Mesodermal cell (in vitro differentiated cells): ENCODE data around the gene TOMM22.

Experiments
- H3K27ac ChIP-seq: 2 replicates; pipeline ENCODE4 v1.7.0; 2013; ENCODE audit warnings: mild to moderate bottlenecking, low read depth, low read length, moderate library complexity; ENCODE audit not compliant: severe bottlenecking
- H3K36me3 ChIP-seq: 2 replicates; pipeline ENCODE4 v1.7.1; 2013; ENCODE audit warnings: mild to moderate bottlenecking, low read length, moderate library complexity; ENCODE audit not compliant: control insufficient read depth, insufficient read depth
- H3K4me1 ChIP-seq: one replicate; pipeline ENCODE4 v1.7.1; 2013; ENCODE audit warnings: mild to moderate bottlenecking, low read length; ENCODE audit not compliant: insufficient read depth, control insufficient read depth, poor library complexity, severe bottlenecking
- H3K4me3 ChIP-seq: 2 replicates; pipeline ENCODE4 v1.7.0; 2013; ENCODE audit warnings: low read length, control low read depth, mild to moderate bottlenecking; ENCODE audit not compliant: insufficient read depth, poor library complexity, severe bottlenecking; ENCODE audit errors: extremely low read depth
- H3K9me3 ChIP-seq: 2 replicates; pipeline ENCODE4 v1.7.1; 2013; ENCODE audit warnings: mild to moderate bottlenecking, low read length, moderate library complexity; ENCODE audit not compliant: control insufficient read depth
- WGBS, 2 experiments: methylation state at CpG; one replicate each; pipeline ENCODE4 v1.1.5; 2013; ENCODE audit warnings: missing lambda C conversion rate in 2 of 2; ENCODE audit not compliant: insufficient coverage in 2 of 2; 5-methylcytosine and 5-hydroxymethylcytosine counted together

Gene TOMM22

DNA sequence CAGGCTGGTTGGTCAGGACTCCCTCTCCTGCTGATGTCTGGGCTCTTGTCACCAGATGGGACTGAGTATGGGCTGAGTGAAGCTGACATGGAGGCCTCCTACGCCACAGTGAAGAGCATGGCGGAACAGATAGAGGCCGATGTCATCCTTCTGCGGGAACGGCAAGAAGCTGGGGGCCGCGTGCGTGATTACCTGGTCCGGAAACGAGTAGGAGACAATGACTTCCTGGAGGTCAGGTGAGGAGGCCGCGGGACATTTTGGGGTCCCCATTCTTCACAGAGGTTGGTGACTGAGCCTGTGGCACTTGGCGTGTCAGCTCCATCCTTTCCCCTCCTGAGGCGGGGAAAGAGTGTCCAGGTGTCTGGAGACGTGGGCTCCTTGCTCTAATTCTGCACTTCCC is 34.1 kb downstream of the TOMM22 start:
- no peak overlapping the region for H3K27ac ChIP-seq
- peaks cover 59% of the 10 kb centered on the region for H3K36me3 ChIP-seq
- H3K4me3 ChIP-seq, result no peak overlapping the region
- peaks cover 36% of the 10 kb centered on the region for H3K4me1 ChIP-seq
- no peaks in the 10 kb centered on the region for H3K9me3 ChIP-seq
- WGBS, 2 experiments, result 95% methylated on average over 14 to 15 of the region's 15 CpGs

DNA sequence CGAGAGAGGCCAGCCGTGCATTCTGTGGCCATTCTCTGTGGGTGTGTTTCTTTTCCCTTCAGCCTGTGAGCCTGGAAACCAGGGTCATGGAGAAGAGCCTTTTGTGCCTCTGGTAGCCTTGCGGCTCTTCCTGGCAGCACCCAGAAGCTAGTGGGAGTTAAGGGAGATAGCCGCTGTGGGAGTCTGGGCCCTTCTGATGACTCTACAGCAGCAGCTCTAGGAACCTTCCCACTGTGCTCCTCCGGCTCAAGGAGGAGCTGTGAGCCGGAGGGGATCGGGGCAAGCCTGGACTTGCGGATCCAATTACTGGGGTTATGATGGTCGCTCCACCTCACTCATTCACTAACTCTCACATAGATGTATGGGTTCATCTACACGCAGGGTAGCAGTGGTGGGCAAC is 34.5 kb downstream of the TOMM22 start:
- Histone ChIP-seq H3K27ac (no peak overlapping the region), H3K9me3 (no peaks in the 10 kb centered on the region), H3K4me3 (no peak overlapping the region), H3K4me1 (peaks cover 36% of the 10 kb centered on the region), H3K36me3 (peaks cover 59% of the 10 kb centered on the region)
- 96 to 100% methylated on average over 4 to 10 of the region's 10 CpGs for WGBS, 2 experiments

DNA sequence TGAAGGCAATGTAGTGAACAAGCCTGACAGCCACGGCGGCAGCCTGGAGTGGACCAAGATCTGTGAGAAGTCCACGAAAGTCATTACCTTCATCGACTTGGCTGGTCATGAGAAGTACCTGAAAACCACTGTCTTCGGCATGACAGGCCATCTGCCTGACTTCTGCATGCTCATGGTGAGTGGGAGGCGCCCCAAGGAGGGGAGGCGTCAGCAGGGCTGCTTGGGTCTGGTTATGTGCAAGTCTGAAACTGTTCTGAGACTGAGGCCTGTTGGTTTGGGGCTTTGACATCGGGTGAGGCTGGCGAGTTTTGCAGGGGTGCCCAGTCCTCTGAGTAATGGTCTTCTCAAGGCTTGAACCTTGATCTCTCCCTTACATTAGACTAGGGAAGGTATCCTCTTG is 35.1 kb downstream of the TOMM22 start:
- Histone ChIP-seq H3K27ac (no peak overlapping the region), H3K9me3 (no peaks in the 10 kb centered on the region), H3K36me3 (peaks cover 64% of the 10 kb centered on the region), H3K4me3 (no peak overlapping the region), H3K4me1 (peaks cover 36% of the 10 kb centered on the region)
- 90 to 96% methylated on average over 7 to 8 of the region's 9 CpGs for WGBS, 2 experiments

DNA sequence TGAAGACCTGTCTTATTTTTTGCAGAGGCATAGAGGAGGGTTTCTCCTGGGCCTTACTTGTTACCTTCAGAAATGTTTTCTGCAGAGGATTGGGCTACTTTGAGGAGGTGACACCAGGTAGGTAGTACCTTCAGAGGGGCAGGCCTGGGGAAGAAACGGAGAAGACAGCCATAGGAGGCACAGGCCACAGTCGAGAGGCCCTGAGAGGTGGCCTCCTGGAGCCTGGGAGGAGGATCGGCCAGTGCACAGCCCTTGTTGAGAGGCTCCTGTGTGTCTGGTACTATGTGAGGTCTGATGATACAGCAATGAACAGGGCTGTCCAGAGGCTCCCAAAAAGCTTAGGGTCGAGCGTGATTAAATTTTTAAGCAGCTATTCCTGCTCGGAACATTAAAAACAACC is 35.5 kb downstream of the TOMM22 start:
- Histone ChIP-seq H3K9me3 (no peaks in the 10 kb centered on the region), H3K4me1 (peaks cover 36% of the 10 kb centered on the region), H3K36me3 (peaks cover 65% of the 10 kb centered on the region), H3K4me3 (no peak overlapping the region), H3K27ac (peak overlapping the region; percentile 23)
- WGBS, 2 experiments, result 96 to 98% methylated on average over 6 of the region's 6 CpGs

DNA sequence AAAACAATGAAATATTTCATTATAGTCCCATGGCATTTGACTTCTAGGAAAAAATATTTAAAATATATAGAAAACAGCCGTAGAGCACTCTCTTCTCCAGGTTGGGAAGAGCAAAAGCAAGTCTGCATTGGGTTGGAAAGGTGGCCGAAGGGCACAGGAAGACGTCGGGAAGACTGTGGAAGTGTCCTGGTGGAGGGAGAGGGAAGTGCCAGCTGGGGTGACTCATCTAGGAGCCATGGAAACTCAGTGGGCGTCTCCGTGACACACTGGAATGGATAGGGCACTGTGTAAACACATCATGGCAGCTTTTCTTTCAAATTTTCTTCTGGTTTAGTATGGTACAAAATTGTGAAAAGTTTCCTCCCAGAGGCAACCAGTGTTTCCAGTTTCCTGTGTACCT is 36.7 kb downstream of the TOMM22 start:
- H3K36me3 ChIP-seq, result peaks cover 73% of the 10 kb centered on the region
- peaks cover 28% of the 10 kb centered on the region for H3K4me1 ChIP-seq
- no peak overlapping the region for H3K4me3 ChIP-seq
- WGBS, 2 experiments, result 53 to 57% methylated on average over 5 of the region's 6 CpGs
- H3K27ac ChIP-seq, result peak overlapping the region; percentile 65
- no peaks in the 10 kb centered on the region for H3K9me3 ChIP-seq

DNA sequence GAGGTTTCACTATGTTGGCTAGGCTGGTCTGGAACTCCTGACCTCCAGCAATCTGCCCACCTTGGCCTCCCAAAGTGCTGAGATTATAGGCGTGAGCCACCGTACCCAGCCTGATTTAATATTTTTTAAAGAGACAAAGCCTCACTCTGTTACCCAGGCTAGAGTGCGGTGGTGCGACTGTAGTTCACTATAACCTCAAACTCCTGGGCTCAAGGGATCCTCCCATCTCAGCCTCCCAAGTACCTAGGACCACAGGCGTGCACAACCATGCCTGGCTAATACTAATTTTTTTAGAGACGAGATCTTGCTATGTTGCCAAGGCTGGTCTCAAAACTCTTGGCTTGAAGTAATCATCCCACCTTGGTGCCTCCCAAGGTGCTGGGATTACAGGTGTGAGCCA is 37.4 kb downstream of the TOMM22 start:
- WGBS, 2 experiments, result 95 to 98% methylated on average over 6 of the region's 6 CpGs
- Histone ChIP-seq H3K4me3 (no peak overlapping the region), H3K9me3 (no peaks in the 10 kb centered on the region), H3K27ac (no peak overlapping the region), H3K4me1 (peaks cover 27% of the 10 kb centered on the region), H3K36me3 (peaks cover 81% of the 10 kb centered on the region)

DNA sequence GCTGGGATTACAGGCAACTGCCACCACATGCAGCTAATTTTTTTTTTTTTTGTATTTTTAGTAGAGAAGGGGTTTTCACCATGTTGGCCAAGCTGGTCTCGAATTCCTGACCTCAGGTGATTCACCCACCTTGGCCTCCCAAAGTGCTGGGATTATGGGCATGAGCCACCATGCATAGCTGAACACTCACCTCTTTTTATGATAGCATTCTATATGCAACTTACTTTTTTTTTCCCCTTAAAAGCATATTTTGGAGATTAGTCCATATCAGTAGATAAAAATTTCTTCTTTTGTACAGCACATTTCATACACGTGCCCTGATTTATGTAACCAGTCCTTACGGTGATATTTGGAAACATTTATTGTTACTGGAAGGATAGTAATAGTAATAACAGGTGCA is 38.6 kb downstream of the TOMM22 start:
- WGBS, 2 experiments, result 90 to 93% methylated on average over 2 of the region's 3 CpGs
- peaks cover 85% of the 10 kb centered on the region for H3K36me3 ChIP-seq
- no peak overlapping the region for H3K27ac ChIP-seq
- peaks cover 19% of the 10 kb centered on the region for H3K4me1 ChIP-seq
- H3K4me3 ChIP-seq, result no peak overlapping the region
- H3K9me3 ChIP-seq, result no peaks in the 10 kb centered on the region

DNA sequence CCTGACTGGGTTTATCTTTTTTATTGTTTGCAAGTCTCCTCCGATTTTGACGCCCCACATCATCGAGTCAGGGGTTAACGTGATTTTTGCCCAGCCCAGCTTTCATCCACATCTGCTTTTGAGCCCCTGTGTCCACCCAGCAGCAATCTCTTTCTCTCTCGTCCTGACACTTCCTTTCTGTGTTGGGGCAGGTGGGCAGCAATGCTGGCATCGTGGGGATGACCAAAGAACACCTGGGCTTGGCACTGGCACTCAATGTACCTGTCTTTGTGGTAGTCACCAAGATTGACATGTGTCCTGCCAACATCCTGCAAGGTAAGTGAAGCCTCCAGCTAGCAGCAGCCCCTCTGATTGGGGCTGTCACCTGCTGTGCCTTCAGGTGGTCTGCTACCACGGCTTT is 39.8 kb downstream of the TOMM22 start:
- Histone ChIP-seq H3K36me3 (peaks cover 85% of the 10 kb centered on the region), H3K4me3 (no peak overlapping the region), H3K27ac (no peak overlapping the region), H3K4me1 (peaks cover 19% of the 10 kb centered on the region), H3K9me3 (no peaks in the 10 kb centered on the region)
- WGBS, 2 experiments, result 97 to 100% methylated on average over 5 of the region's 7 CpGs

DNA sequence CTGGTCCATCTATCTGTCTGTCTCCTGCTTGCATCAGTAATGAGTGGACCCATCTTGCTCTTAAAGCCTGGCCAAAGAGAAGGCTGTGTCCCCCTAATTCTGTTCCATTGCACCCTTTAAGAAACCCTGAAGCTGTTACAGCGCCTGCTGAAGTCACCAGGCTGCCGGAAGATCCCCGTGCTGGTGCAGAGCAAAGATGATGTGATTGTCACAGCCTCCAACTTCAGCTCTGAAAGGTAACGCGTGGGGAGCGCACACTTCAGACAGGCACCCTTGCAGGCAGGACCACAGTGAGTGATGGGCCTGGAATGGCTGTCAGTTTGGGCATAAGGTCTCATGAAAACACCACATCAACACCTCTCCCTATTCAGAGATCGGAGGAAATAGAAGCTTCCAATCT is 42.4 kb downstream of the TOMM22 start:
- WGBS, 2 experiments, result 91 to 97% methylated on average over 6 of the region's 7 CpGs
- peaks cover 92% of the 10 kb centered on the region for H3K36me3 ChIP-seq

DNA sequence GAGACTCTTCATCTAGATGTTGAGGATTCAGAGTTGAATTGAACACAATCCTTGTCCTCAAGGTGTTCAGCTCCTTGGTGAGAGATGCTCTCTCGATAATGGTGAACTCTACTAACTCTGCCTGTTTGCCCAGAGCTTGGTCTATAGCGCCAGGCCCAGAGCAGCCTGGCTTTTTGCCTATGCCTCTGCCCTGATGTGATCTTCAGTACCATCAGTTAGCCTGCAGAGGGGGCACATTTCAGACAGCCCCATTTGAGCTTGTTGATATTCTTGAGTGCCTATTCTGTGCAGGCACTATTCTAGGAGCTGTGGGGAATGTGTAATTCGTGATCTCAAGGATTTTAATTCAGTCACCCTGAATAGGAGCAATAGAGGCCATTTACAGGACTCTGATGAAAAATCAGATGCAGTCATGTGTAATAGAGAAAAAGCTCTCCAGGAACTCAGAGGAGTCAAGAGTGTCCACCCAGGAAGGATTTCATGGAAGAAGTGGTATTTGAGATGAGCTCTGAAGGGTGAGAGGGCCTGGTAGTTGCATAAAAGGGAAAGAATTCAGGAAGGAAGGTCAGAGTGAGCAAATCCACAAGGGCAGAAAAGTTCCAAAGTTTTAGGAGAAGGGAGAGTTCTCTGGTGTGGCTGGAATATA is 43.3 kb downstream of the TOMM22 start:
- peaks cover 93% of the 10 kb centered on the region for H3K36me3 ChIP-seq
- WGBS, 2 experiments, result 92 to 94% methylated on average over 3 of the region's 3 CpGs

More for the DNA sequence above, 42.4 kb downstream of the TOMM22 start:
- no peak overlapping the region for H3K27ac ChIP-seq
- H3K9me3 ChIP-seq, result no peaks in the 10 kb centered on the region
- H3K4me1 ChIP-seq, result no peaks in the 10 kb centered on the region
- no peak overlapping the region for H3K4me3 ChIP-seq

DNA sequence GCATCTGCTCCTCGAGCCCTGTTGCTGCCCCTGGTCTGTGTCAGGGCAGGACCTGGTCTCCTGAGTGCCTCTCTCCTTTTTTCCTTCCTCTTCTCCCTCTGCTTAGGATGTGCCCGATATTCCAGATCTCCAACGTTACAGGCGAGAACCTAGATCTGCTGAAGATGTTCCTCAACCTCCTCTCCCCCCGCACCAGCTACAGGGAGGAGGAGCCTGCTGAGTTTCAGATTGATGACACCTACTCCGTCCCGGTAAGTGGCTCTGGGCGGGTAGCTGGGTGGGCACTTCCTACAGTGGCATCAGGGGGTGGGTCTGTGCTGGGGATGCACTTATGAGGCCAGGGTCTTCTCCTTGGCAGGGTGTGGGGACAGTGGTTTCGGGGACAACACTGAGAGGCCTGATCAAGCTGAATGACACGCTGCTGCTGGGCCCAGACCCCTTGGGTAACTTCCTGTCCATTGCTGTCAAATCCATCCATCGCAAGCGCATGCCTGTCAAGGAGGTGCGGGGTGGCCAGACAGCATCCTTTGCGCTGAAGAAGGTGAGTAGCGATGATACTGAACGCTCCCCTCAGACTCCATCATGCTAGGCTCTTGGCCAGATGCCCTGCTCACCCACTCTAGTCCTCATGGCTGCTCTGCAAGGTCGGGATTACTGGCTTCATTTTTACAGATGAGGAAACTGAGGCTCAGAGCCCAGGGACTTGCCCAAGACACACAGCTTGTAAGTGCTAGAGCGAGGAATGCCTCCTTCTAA is 44.3 kb downstream of the TOMM22 start:
- peaks cover 93% of the 10 kb centered on the region for H3K36me3 ChIP-seq
- WGBS, 2 experiments, result 96 to 97% methylated on average over 14 to 16 of the region's 18 CpGs
- H3K4me3 ChIP-seq, result no peak overlapping the region

More for the DNA sequence above, 43.3 kb downstream of the TOMM22 start:
- Histone ChIP-seq H3K9me3 (no peaks in the 10 kb centered on the region), H3K4me3 (no peak overlapping the region), H3K27ac (no peak overlapping the region), H3K4me1 (no peaks in the 10 kb centered on the region)

More for the DNA sequence above, 44.3 kb downstream of the TOMM22 start:
- no peak overlapping the region for H3K27ac ChIP-seq
- H3K4me1 ChIP-seq, result no peaks in the 10 kb centered on the region
- H3K9me3 ChIP-seq, result no peaks in the 10 kb centered on the region
